SJCRH30 (cell line): Measurements from ENCODE around the gene NUP54. TPM values are rescaled to one million over a fixed set of nuclear protein-coding genes. Genes with fewer than 3 reads are reported as not detected.
A peak's percentile ranks its signal among the peaks of the same experiment; 100 is the strongest.

Experiments
- DNase-seq, 2 experiments: peaks; one replicate each; pipeline ENCODE4 v3.0.0-alpha.2; 2015 to 2020
- H3K27ac ChIP-seq: fragments of 250-450 bp; sonication (Bioruptor Pico); 2 replicates; pipeline ENCODE4 v1.5.1; 2020; ENCODE audit warnings: mild to moderate bottlenecking, moderate library complexity
- H3K27me3 ChIP-seq: fragments of 250-450 bp; sonication (Bioruptor Pico); 2 replicates; pipeline ENCODE4 v1.5.1; 2020; ENCODE audit warnings: mild to moderate bottlenecking, moderate library complexity
- H3K36me3 ChIP-seq: fragments of 250-450 bp; sonication (Bioruptor Pico); 2 replicates; pipeline ENCODE4 v1.5.1; 2020; ENCODE audit warnings: mild to moderate bottlenecking, moderate library complexity
- H3K4me1 ChIP-seq: fragments of 250-450 bp; sonication (Bioruptor Pico); 2 replicates; pipeline ENCODE4 v1.5.1; 2020; ENCODE audit warnings: mild to moderate bottlenecking, moderate library complexity
- H3K4me3 ChIP-seq: fragments of 250-450 bp; sonication (Bioruptor Pico); 2 replicates; pipeline ENCODE4 v1.5.1; 2020; ENCODE audit warnings: mild to moderate bottlenecking, moderate library complexity
- H3K9me3 ChIP-seq: fragments of 250-450 bp; sonication (Bioruptor Pico); replicated peaks from 2 replicates; pipeline ENCODE4 v1.5.1; 2020; ENCODE audit warnings: mild to moderate bottlenecking, moderate library complexity
- total RNA-seq: library from RNA; depleted of rRNA; stranded (reverse); fragments of >200 nt; shearing (Covaris generic); gene quantifications from 2 replicates; pipeline ENCODE4 v1.2.3, GENCODE V29; 2014

NUP54 gene
- total RNA-seq, 1 experiment from 2014 or later = 117 TPM

- H3K27ac ChIP-seq = no peak overlapping the region
- no peak overlapping the region for H3K4me3 ChIP-seq
- no peaks in the 10 kb centered on the region for H3K27me3 ChIP-seq
- H3K9me3 ChIP-seq = no peaks in the 10 kb centered on the region
- DNase-seq = no peak
- peaks cover 30% of the 10 kb centered on the region for H3K36me3 ChIP-seq
- no peaks in the 10 kb centered on the region for H3K4me1 ChIP-seq
Observed at GRCh38 chr4:76174216-76174615, 26.0 kb upstream of the NUP54 start.

- Histone ChIP-seq H3K36me3 (peaks cover 26% of the 10 kb centered on the region), H3K27ac (no peak overlapping the region), H3K9me3 (no peaks in the 10 kb centered on the region)
Observed at GRCh38 chr4:76168688-76169087, 20.5 kb upstream of the NUP54 start.

GRCh38 chr4:76166480-76166879, 18.3 kb upstream of the NUP54 start:
- Histone ChIP-seq H3K4me1 (no peaks in the 10 kb centered on the region), H3K4me3 (no peak overlapping the region), H3K27me3 (no peaks in the 10 kb centered on the region), H3K36me3 (peaks cover 25% of the 10 kb centered on the region), H3K9me3 (no peaks in the 10 kb centered on the region), H3K27ac (no peak overlapping the region)
- DNase-seq = no peak

More at GRCh38 chr4:76168688-76169087, 20.5 kb upstream of the NUP54 start:
- Histone ChIP-seq H3K4me1 (no peaks in the 10 kb centered on the region), H3K4me3 (no peak overlapping the region), H3K27me3 (no peaks in the 10 kb centered on the region)
- DNase-seq = no peak

- Histone ChIP-seq H3K4me1 (peaks cover 13% of the 10 kb centered on the region), H3K4me3 (no peak overlapping the region), H3K27me3 (no peaks in the 10 kb centered on the region), H3K9me3 (no peaks in the 10 kb centered on the region), H3K27ac (no peak overlapping the region), H3K36me3 (peaks cover 16% of the 10 kb centered on the region; the same call in 1 of the 2 replicates)
- DNase-seq = no peak
Observed at GRCh38 chr4:76160355-76160754, 12.2 kb upstream of the NUP54 start.

- no peaks in the 10 kb centered on the region for H3K27me3 ChIP-seq
- peak; percentile 16 to 55 for DNase-seq
Observed at GRCh38 chr4:76156635-76157034, 8.4 kb upstream of the NUP54 start.

GRCh38 chr4:76155979-76156378, 7.8 kb upstream of the NUP54 start:
- peaks cover 13% of the 10 kb centered on the region for H3K4me1 ChIP-seq
- peak; percentile 41 to 51 for DNase-seq

More at GRCh38 chr4:76156635-76157034, 8.4 kb upstream of the NUP54 start:
- peaks cover 13% of the 10 kb centered on the region for H3K4me1 ChIP-seq
- H3K27ac ChIP-seq = no peak overlapping the region
- no peak overlapping the region for H3K4me3 ChIP-seq
- peaks cover 11% of the 10 kb centered on the region; the same call in 1 of the 2 replicates for H3K36me3 ChIP-seq
- 0 out of 2 replicates have a peak, but pooled peaks cover 4% of the 10 kb centered on the region for H3K9me3 ChIP-seq

GRCh38 chr4:76153356-76153755, 5.2 kb upstream of the NUP54 start:
- H3K27ac ChIP-seq = no peak overlapping the region
- H3K36me3 ChIP-seq = 0 out of 2 replicates have a peak, but pooled peaks cover 3% of the 10 kb centered on the region
- H3K27me3 ChIP-seq = no peaks in the 10 kb centered on the region
- 0 out of 2 replicates have a peak, but pooled peaks cover 4% of the 10 kb centered on the region for H3K9me3 ChIP-seq
- no peak for DNase-seq
- peaks cover 13% of the 10 kb centered on the region for H3K4me1 ChIP-seq
- H3K4me3 ChIP-seq = no peak overlapping the region

More at GRCh38 chr4:76155979-76156378, 7.8 kb upstream of the NUP54 start:
- Histone ChIP-seq H3K4me3 (no peak overlapping the region), H3K27me3 (no peaks in the 10 kb centered on the region), H3K27ac (no peak overlapping the region), H3K9me3 (0 out of 2 replicates have a peak, but pooled peaks cover 4% of the 10 kb centered on the region), H3K36me3 (peaks cover 11% of the 10 kb centered on the region; the same call in 1 of the 2 replicates)

- no peaks in the 10 kb centered on the region for H3K27me3 ChIP-seq
- peaks cover 8% of the 10 kb centered on the region; the same call in 1 of the 2 replicates for H3K4me1 ChIP-seq
- H3K4me3 ChIP-seq = peak overlapping the region; percentile 94
- H3K36me3 ChIP-seq = peaks cover 19% of the 10 kb centered on the region
- peak; percentile 91 to 92 for DNase-seq
- H3K27ac ChIP-seq = peak overlapping the region; percentile 95
- no peaks in the 10 kb centered on the region for H3K9me3 ChIP-seq
Observed at GRCh38 chr4:76147454-76148141, 599 bp downstream of the NUP54 start.

GRCh38 chr4:76144546-76144945, 3.7 kb downstream of the NUP54 start:
- Histone ChIP-seq H3K4me3 (no peak overlapping the region), H3K4me1 (peaks cover 8% of the 10 kb centered on the region; the same call in 1 of the 2 replicates), H3K27me3 (no peaks in the 10 kb centered on the region), H3K27ac (no peak overlapping the region), H3K36me3 (peaks cover 49% of the 10 kb centered on the region), H3K9me3 (no peaks in the 10 kb centered on the region)
- no peak for DNase-seq

GRCh38 chr4:76141241-76141640, 7.0 kb downstream of the NUP54 start:
- Histone ChIP-seq H3K27ac (no peak overlapping the region), H3K36me3 (peaks cover 81% of the 10 kb centered on the region)
- DNase-seq = no peak

GRCh38 chr4:76127754-76128153, 20.4 kb downstream of the NUP54 start:
- H3K36me3 ChIP-seq = peaks cover 76% of the 10 kb centered on the region
- no peaks in the 10 kb centered on the region for H3K4me1 ChIP-seq
- H3K27me3 ChIP-seq = no peaks in the 10 kb centered on the region
- no peak overlapping the region for H3K4me3 ChIP-seq
- H3K9me3 ChIP-seq = no peaks in the 10 kb centered on the region
- no peak for DNase-seq
- H3K27ac ChIP-seq = no peak overlapping the region

More at GRCh38 chr4:76141241-76141640, 7.0 kb downstream of the NUP54 start:
- H3K9me3 ChIP-seq = no peaks in the 10 kb centered on the region
- H3K4me1 ChIP-seq = peaks cover 4% of the 10 kb centered on the region; the same call in 1 of the 2 replicates
- H3K4me3 ChIP-seq = no peak overlapping the region
- no peaks in the 10 kb centered on the region for H3K27me3 ChIP-seq

- Histone ChIP-seq H3K4me3 (no peak overlapping the region), H3K27ac (no peak overlapping the region), H3K36me3 (peaks cover 82% of the 10 kb centered on the region), H3K4me1 (peaks cover under 1% of the 10 kb centered on the region; the same call in 1 of the 2 replicates), H3K9me3 (0 out of 2 replicates have a peak, but pooled peaks cover 7% of the 10 kb centered on the region), H3K27me3 (no peaks in the 10 kb centered on the region)
- DNase-seq = no peak
Observed at GRCh38 chr4:76125816-76126215, 22.4 kb downstream of the NUP54 start.

GRCh38 chr4:76120199-76120598, 28.0 kb downstream of the NUP54 start:
- Histone ChIP-seq H3K27ac (0 out of 2 replicates have a peak overlapping the region, but pooled peaks have one; percentile 3), H3K4me1 (peaks cover 12% of the 10 kb centered on the region), H3K4me3 (no peak overlapping the region), H3K36me3 (peaks cover 93% of the 10 kb centered on the region), H3K9me3 (0 out of 2 replicates have a peak, but pooled peaks cover 7% of the 10 kb centered on the region), H3K27me3 (no peaks in the 10 kb centered on the region)
- DNase-seq = peak; percentile 68 to 85

GRCh38 chr4:76117536-76117935, 30.7 kb downstream of the NUP54 start:
- H3K4me1 ChIP-seq = peaks cover 12% of the 10 kb centered on the region
- H3K27ac ChIP-seq = no peak overlapping the region
- H3K36me3 ChIP-seq = peaks cover 90% of the 10 kb centered on the region
- no peak overlapping the region for H3K4me3 ChIP-seq
- H3K27me3 ChIP-seq = no peaks in the 10 kb centered on the region
- no peak for DNase-seq
- 0 out of 2 replicates have a peak, but pooled peaks cover 5% of the 10 kb centered on the region for H3K9me3 ChIP-seq

GRCh38 chr4:76116821-76117220, 31.4 kb downstream of the NUP54 start:
- no peak overlapping the region for H3K27ac ChIP-seq
- peaks cover 83% of the 10 kb centered on the region for H3K36me3 ChIP-seq
- H3K4me3 ChIP-seq = no peak overlapping the region
- no peaks in the 10 kb centered on the region for H3K27me3 ChIP-seq
- no peaks in the 10 kb centered on the region for H3K9me3 ChIP-seq
- H3K4me1 ChIP-seq = peaks cover 12% of the 10 kb centered on the region
- no peak for DNase-seq
